ENCODE results near the gene SPATS2L. TPM values are rescaled to one million over a fixed set of nuclear protein-coding genes. Genes with fewer than 3 reads are reported as not detected.

SPATS2L gene
- total and polyA plus RNA-seq, 2 of the 13 experiments (the other 11 are each of a cell fraction or from before 2014, with no cell fraction given): 154 to 212 TPM

DNA sequence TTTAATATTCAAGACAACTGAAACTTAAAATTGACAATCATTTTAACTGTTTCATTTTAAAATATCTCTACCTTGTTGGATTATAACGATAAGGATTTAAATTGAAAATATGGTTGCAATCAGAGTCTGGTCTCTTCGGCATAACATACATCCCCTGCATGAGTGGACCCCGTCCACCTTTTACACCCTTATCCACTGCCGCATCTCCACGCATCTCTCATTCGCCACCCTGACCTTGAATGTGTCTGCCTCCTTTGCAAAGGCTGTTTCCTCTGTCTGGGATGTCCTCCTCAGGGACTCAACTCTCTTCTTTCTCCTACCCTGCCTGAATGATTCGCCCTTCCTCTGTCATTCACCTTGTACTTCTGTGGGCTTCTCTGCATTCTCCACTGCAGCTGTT is 87.6 kb downstream of the SPATS2L start (continued):
- TF ChIP-seq, protein P1, sequence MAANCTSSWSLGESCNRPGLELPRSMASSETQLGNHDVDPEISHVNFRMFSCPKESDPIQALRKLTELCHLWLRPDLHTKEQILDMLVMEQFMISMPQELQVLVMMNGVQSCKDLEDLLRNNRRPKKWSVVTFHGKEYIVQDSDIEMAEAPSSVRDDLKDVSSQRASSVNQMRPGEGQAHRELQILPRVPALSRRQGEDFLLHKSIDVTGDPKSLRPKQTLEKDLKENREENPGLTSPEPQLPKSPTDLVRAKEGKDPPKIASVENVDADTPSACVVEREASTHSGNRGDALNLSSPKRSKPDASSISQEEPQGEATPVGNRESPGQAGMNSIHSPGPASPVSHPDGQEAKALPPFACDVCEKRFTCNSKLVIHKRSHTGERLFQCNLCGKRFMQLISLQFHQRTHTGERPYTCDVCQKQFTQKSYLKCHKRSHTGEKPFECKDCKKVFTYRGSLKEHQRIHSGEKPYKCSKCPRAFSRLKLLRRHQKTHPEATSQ (CRISPR knock-in tag; IDR thresholded peaks at IDR 0.05; ENCODE audit: borderline replicate concordance): no peak
- TF ChIP-seq RBM22 (optimal IDR thresholded peaks at IDR 0.05; ENCODE audit: low read length): peak; percentile 97

- 0 out of 2 replicates have a peak, but pooled peaks have one; percentile 24 for TF ChIP-seq ATF1 (CRISPR knock-in tag; IDR thresholded peaks at IDR 0.05)
- TF ChIP-seq REXO4 (CRISPR knock-in tag; IDR thresholded peaks at IDR 0.05; ENCODE audit: borderline replicate concordance): no peak
- peak; percentile 93 for TF ChIP-seq RBM22 (optimal IDR thresholded peaks at IDR 0.05; ENCODE audit: low read length)
- no peak for TF ChIP-seq FOXA1 (IDR thresholded peaks at IDR 0.05)
- peak; percentile 17; the same call in 1 of the 2 replicates for TF ChIP-seq FOXA1 (CRISPR knock-in tag; IDR thresholded peaks at IDR 0.05)
- peak; percentile 4 for TF ChIP-seq AGO2 (optimal IDR thresholded peaks at IDR 0.05; ENCODE audit: low read depth, low read length)
- TF ChIP-seq, protein P2, sequence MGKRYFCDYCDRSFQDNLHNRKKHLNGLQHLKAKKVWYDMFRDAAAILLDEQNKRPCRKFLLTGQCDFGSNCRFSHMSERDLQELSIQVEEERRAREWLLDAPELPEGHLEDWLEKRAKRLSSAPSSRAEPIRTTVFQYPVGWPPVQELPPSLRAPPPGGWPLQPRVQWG (CRISPR knock-in tag; IDR thresholded peaks at IDR 0.05; ENCODE audit: borderline replicate concordance, low read depth): no peak
- H3K4me2 ChIP-seq (ENCODE audit: low read depth, low read length): no peak overlapping the region
- peaks cover 3% of the 10 kb centered on the region; the same call in 1 of the 2 replicates for H3K4me1 ChIP-seq (ENCODE audit: insufficient read depth, low read length)
- FAIRE-seq (no peak), DNase-seq (ENCODE audit: low spot score) (no peak), ATAC-seq (no peak)
- no peaks in the 10 kb centered on the region for H3K27me3 ChIP-seq (ENCODE audit: control insufficient read depth in 1 of 2, insufficient read depth in 2 of 2, low read length in 2 of 2)
- H3K4me3 ChIP-seq (replicated peaks in 1 of 3; ENCODE audit: insufficient read depth in 1 of 3, low read depth in 2 of 3, low read length in 3 of 3): no peak overlapping the region
- H3K36me3 ChIP-seq (replicated peaks in 1 of 2; ENCODE audit: control insufficient read depth in 1 of 2, insufficient read depth in 2 of 2, low read length in 2 of 2): peaks cover 14 to 50% of the 10 kb centered on the region in 2 experiments
- H2AFZ ChIP-seq (ENCODE audit: low read length): no peak overlapping the region
- POLR2A ChIA-PET: no interaction called here
- WGBS (ENCODE audit: low lambda C conversion rate): 97% methylated on average over 2 of the region's 2 CpGs
- in situ Hi-C loops (cut with HindIII; ENCODE audit: extremely low pct_ligation_motif_present, low pct_unique_long_range_greater_than_20kb): no loop called here
- CTCF ChIA-PET (ENCODE audit: low intra/inter-chr PET ratio, low total read pairs): no interaction called here
- intact Hi-C loops (cut with micrococcal nuclease; ENCODE audit: unreplicated experiment): no loop called here
- H3K9me3 ChIP-seq (ENCODE audit: low read length): no peaks in the 10 kb centered on the region
- no peak overlapping the region for H3K9ac ChIP-seq (ENCODE audit: insufficient read depth, low read depth, low read length)
- BruUV-seq (replicated peaks): no TSS peak
- H4K20me1 ChIP-seq (ENCODE audit: insufficient read depth, low read length): no peaks in the 10 kb centered on the region; the same call in 1 of the 2 replicates
- no peak overlapping the region for H3K27ac ChIP-seq (ENCODE audit: extremely low read length, insufficient read depth, low read length)
- peaks cover 30% of the 10 kb centered on the region for H3K79me2 ChIP-seq (ENCODE audit: insufficient read depth, low read length)
Observed at GRCh38 chr2:200396781-200397242, 90.3 kb downstream of the SPATS2L start.
